HEK293 (cell line): ENCODE results near the gene PIP5KL1.

Experiments used
- CTCF ChIA-PET: fragments of 350-600 bp; formaldehyde crosslinking; extraction: SDS; loops from one replicate; lab custom pipeline; 2021; ENCODE audit warnings: antibody characterized with exemption; lab: Yijun Ruan, JAX
- POLR2A ChIA-PET: fragments of 300-600 bp; formaldehyde crosslinking; extraction: SDS; loops from one replicate; lab custom pipeline; 2020; ENCODE audit warnings: antibody characterized with exemption, inconsistent platforms; lab: Yijun Ruan, JAX
- H3K27ac ChIP-seq: fragments of 200-500 bp; sonication (Bioruptor generic); 2 replicates; pipeline ENCODE4 v1.5.1; 2014; ENCODE audit warnings: low read depth, low read length, control low read depth, inconsistent platforms; ENCODE audit errors: extremely low read depth
- H3K36me3 ChIP-seq, 2 experiments: fragments of 200-500 bp in 1 of 2; sonication (Bioruptor generic) in 1 of 2; 1 replicate in 1 of 2; 2 replicates in 1 of 2; pipeline ENCODE4 v1.5.1; 2014 to 2017; ENCODE audit warnings: inconsistent platforms in 2 of 2, low read length in 2 of 2; ENCODE audit not compliant: control insufficient read depth in 2 of 2, insufficient read depth in 1 of 2
- H3K4me1 ChIP-seq: fragments of 200-500 bp; sonication (Bioruptor generic); 2 replicates; pipeline ENCODE4 v1.5.1; 2014; ENCODE audit warnings: mild to moderate bottlenecking, low read length, inconsistent platforms; ENCODE audit not compliant: control insufficient read depth, insufficient read depth
- H3K4me3 ChIP-seq: 2 replicates; pipeline ENCODE4 v1.5.1; 2011; ENCODE audit warnings: low read depth, mild to moderate bottlenecking, control low read depth, low read length, moderate library complexity
- H3K9me3 ChIP-seq: fragments of 200-500 bp; sonication (Bioruptor generic); 2 replicates; pipeline ENCODE4 v1.5.1; 2014; ENCODE audit warnings: low read depth, low read length, inconsistent platforms; ENCODE audit not compliant: control insufficient read depth, insufficient read depth
- EGR2 ChIP-seq: fragments of 450-650 bp; formaldehyde crosslinking; IDR thresholded peaks from 2 replicates; pipeline ENCODE4 v1.5.1; 2016; ENCODE audit warnings: low read depth, missing biosample characterization, missing genetic modification characterization
- GLIS2 ChIP-seq: fragments of 450-650 bp; formaldehyde crosslinking; IDR thresholded peaks from 2 replicates; pipeline ENCODE4 v1.5.1; 2016; ENCODE audit warnings: missing biosample characterization, missing genetic modification characterization
- HOXD13 ChIP-seq: sonication (generic); formaldehyde crosslinking; IDR thresholded peaks from 2 replicates; pipeline ENCODE4 v1.8.0; 2022; ENCODE audit warnings: missing genetic modification reagents, borderline replicate concordance
- INSM2 ChIP-seq: fragments of 450-650 bp; formaldehyde crosslinking; IDR thresholded peaks from 2 replicates; pipeline ENCODE4 v1.5.1; 2016; ENCODE audit warnings: missing biosample characterization, missing genetic modification characterization
- MYNN ChIP-seq: fragments of 450-650 bp; formaldehyde crosslinking; IDR thresholded peaks from 2 replicates; pipeline ENCODE4 v1.5.1; 2016; ENCODE audit warnings: missing biosample characterization, missing genetic modification characterization, borderline replicate concordance
- PBX3 ChIP-seq: sonication (generic); formaldehyde crosslinking; IDR thresholded peaks from 2 replicates; pipeline ENCODE4 v1.8.1; 2022; ENCODE audit warnings: mild to moderate bottlenecking, moderate library complexity, missing genetic modification reagents
- RBAK ChIP-seq: fragments of 450-650 bp; formaldehyde crosslinking; IDR thresholded peaks from 2 replicates; pipeline ENCODE4 v1.5.1; 2016; ENCODE audit warnings: missing biosample characterization, missing genetic modification characterization
- YY2 ChIP-seq: fragments of 450-650 bp; formaldehyde crosslinking; IDR thresholded peaks from 2 replicates; pipeline ENCODE4 v1.5.1; 2016; ENCODE audit warnings: missing biosample characterization, missing genetic modification characterization
- ZBTB11 ChIP-seq: fragments of 450-650 bp; formaldehyde crosslinking; conservative IDR thresholded peaks from 2 replicates; pipeline ENCODE4 v1.5.1; 2016; ENCODE audit warnings: low read depth, missing biosample characterization, missing genetic modification characterization
- ZBTB20 ChIP-seq: fragments of 450-650 bp; formaldehyde crosslinking; IDR thresholded peaks from 2 replicates; pipeline ENCODE4 v1.5.1; 2016; ENCODE audit warnings: missing biosample characterization, missing genetic modification characterization
- ZBTB7A ChIP-seq: fragments of 450-650 bp; formaldehyde crosslinking; IDR thresholded peaks from 2 replicates; pipeline ENCODE4 v1.5.1; 2016; ENCODE audit warnings: low read depth, missing biosample characterization, missing genetic modification characterization
- ZBTB8A ChIP-seq: fragments of 450-650 bp; formaldehyde crosslinking; IDR thresholded peaks from 2 replicates; pipeline ENCODE4 v1.5.1; 2016; ENCODE audit warnings: missing biosample characterization, missing genetic modification characterization
- ZFHX2 ChIP-seq: fragments of 450-650 bp; formaldehyde crosslinking; conservative IDR thresholded peaks from 2 replicates; pipeline ENCODE4 v1.5.1; 2016; ENCODE audit warnings: missing biosample characterization, missing genetic modification characterization
- ZNF140 ChIP-seq: fragments of 450-650 bp; formaldehyde crosslinking; IDR thresholded peaks from 2 replicates; pipeline ENCODE4 v1.5.1; 2016; ENCODE audit warnings: missing biosample characterization, missing genetic modification characterization
- ZNF23 ChIP-seq: fragments of 450-650 bp; formaldehyde crosslinking; IDR thresholded peaks from 2 replicates; pipeline ENCODE4 v1.5.1; 2016; ENCODE audit warnings: missing biosample characterization, missing genetic modification characterization, borderline replicate concordance
- ZNF335 ChIP-seq: fragments of 450-650 bp; formaldehyde crosslinking; conservative IDR thresholded peaks from 2 replicates; pipeline ENCODE4 v1.5.1; 2016; ENCODE audit warnings: missing biosample characterization, missing genetic modification characterization
- ZNF571 ChIP-seq: fragments of 450-650 bp; formaldehyde crosslinking; IDR thresholded peaks from 2 replicates; pipeline ENCODE4 v1.5.0; 2017; ENCODE audit warnings: missing biosample characterization, missing genetic modification characterization
- ZNF677 ChIP-seq: fragments of 450-650 bp; IDR thresholded peaks from 2 replicates; pipeline ENCODE4 v1.5.0; 2018; ENCODE audit warnings: missing biosample characterization, mild to moderate bottlenecking, missing genetic modification characterization, moderate library complexity
- ZNF792 ChIP-seq: fragments of 450-650 bp; formaldehyde crosslinking; IDR thresholded peaks from 2 replicates; pipeline ENCODE4 v1.5.1; 2016; ENCODE audit warnings: missing biosample characterization, missing genetic modification characterization
- ZNF830 ChIP-seq: fragments of 450-650 bp; IDR thresholded peaks from 2 replicates; pipeline ENCODE4 v1.5.0; 2018; ENCODE audit warnings: missing biosample characterization, missing genetic modification characterization, low read depth, mild to moderate bottlenecking, moderate library complexity

PIP5KL1 gene

GRCh38 chr9:127936347-127936852 is 5.8 kb upstream of the PIP5KL1 start (continued):
- no peak for TF ChIP-seq RBAK (tag by site-specific recombination)
- TF ChIP-seq HOXD13 (CRISPR knock-in tag), result no peak
- TF ChIP-seq ZNF830 (tag by site-specific recombination), result no peak
- TF ChIP-seq, all 188 proteins: peak for 0

- H3K36me3 ChIP-seq, result peaks cover 0 to 27% of the 10 kb centered on the region in 2 experiments; a peak in 1 of 3 replicates
- H3K9me3 ChIP-seq, result no peaks in the 10 kb centered on the region
- TF ChIP-seq ZFHX2 (peak; percentile 99), ZBTB8A (tag by site-specific recombination) (no peak), ZBTB11 (tag by site-specific recombination) (no peak), EGR2 (tag by site-specific recombination) (peak; percentile 99)
- TF ChIP-seq, all 188 proteins: peak for 2
- ChIA-PET CTCF (interaction anchor here (0.6 to 4.6 kb wide), 7 partner anchors 7 to 182 kb away, joined by 3 to 20 read pairs (median 5); partner anchors contain the start of gene NAIF1), POLR2A (no interaction called here)
- Histone ChIP-seq H3K4me1 (0 out of 2 replicates have a peak, but pooled peaks cover 4% of the 10 kb centered on the region), H3K27ac (no peak overlapping the region), H3K4me3 (no peak overlapping the region)
Measured at GRCh38 chr9:127935765-127936221, 5.2 kb upstream of the PIP5KL1 start.

- ChIA-PET CTCF (interaction anchor here (0.5 to 4.6 kb wide), 10 partner anchors 8 to 1097 kb away, joined by 3 to 20 read pairs (median 4); partner anchors contain the start of gene NAIF1), POLR2A (no interaction called here)
- Histone ChIP-seq H3K4me1 (0 out of 2 replicates have a peak, but pooled peaks cover 7% of the 10 kb centered on the region), H3K9me3 (no peaks in the 10 kb centered on the region), H3K4me3 (no peak overlapping the region), H3K36me3 (peaks cover 0 to 24% of the 10 kb centered on the region in 2 experiments; a peak in 1 of 3 replicates), H3K27ac (no peak overlapping the region)
- TF ChIP-seq ZNF23 (tag by site-specific recombination) (no peak), GLIS2 (tag by site-specific recombination) (no peak), MYNN (no peak), ZNF792 (tag by site-specific recombination) (no peak), YY2 (tag by site-specific recombination) (no peak), PBX3 (CRISPR knock-in tag) (no peak), ZNF571 (tag by site-specific recombination) (no peak), ZNF140 (no peak), ZNF677 (tag by site-specific recombination) (no peak), ZBTB7A (tag by site-specific recombination) (no peak), ZBTB20 (tag by site-specific recombination) (no peak), INSM2 (tag by site-specific recombination) (no peak), ZNF335 (tag by site-specific recombination) (no peak)
Measured at GRCh38 chr9:127934986-127935385, 4.4 kb upstream of the PIP5KL1 start.
